ENCODE measurements around the gene KLHL17. TPM values are rescaled to one million over a fixed set of nuclear protein-coding genes. Genes with fewer than 3 reads are reported as not detected.

KLHL17 gene
- total RNA-seq, 1 experiment from 2014 or later, result 41.4 TPM

GRCh38 chr1:1001057-1001783 lies 40.8 kb downstream of the KLHL17 start:
- no peak overlapping the region for H2AFZ ChIP-seq (ENCODE audit: low read length)
- no peaks in the 10 kb centered on the region for H3K36me3 Mint-ChIP-seq (ENCODE audit: insufficient read depth in 1 of 3, low read depth in 3 of 3)

More at GRCh38 chr1:1001057-1001783, 40.8 kb downstream of the KLHL17 start:
- Histone ChIP-seq H3K14ac (ENCODE audit: insufficient read depth, low read length) (peak overlapping the region; percentile 52), H2BK5ac (ENCODE audit: insufficient read length, low read length) (no peak overlapping the region), H3K56ac (ENCODE audit: insufficient read length, low read depth, low read length) (no peak overlapping the region), H2AK5ac (ENCODE audit: insufficient read length, low read length) (no peak overlapping the region), H3K18ac (ENCODE audit: insufficient read length, low read depth, low read length) (peak overlapping the region; percentile 12), H2BK15ac (ENCODE audit: low read depth, low read length) (no peak overlapping the region), H4K8ac (replicated peaks; ENCODE audit: insufficient read length, low read depth, low read length) (no peak overlapping the region), H3K23me2 (ENCODE audit: insufficient read length, low read depth, low read length, poor library complexity, severe bottlenecking) (peaks cover 20% of the 10 kb centered on the region), H3T11ph (ENCODE audit: low read length) (no peak overlapping the region), H3K4me2 (ENCODE audit: insufficient read depth, insufficient read length, low read length) (peak overlapping the region; percentile 25), H2BK12ac (ENCODE audit: insufficient read length, low read depth, low read length) (peak overlapping the region; percentile 27), H4K20me1 (ENCODE audit: control insufficient read depth, insufficient read depth, insufficient read length) (no peaks in the 10 kb centered on the region), H4K91ac (ENCODE audit: insufficient read length, low read depth, low read length) (no peak overlapping the region), H3K79me1 (ENCODE audit: insufficient read depth, low read depth, low read length, poor library complexity, severe bottlenecking) (no peaks in the 10 kb centered on the region), H3K4me1 (ENCODE audit: insufficient read depth, low read length) (0 out of 2 replicates have a peak, but pooled peaks cover 1% of the 10 kb centered on the region), H4K5ac (ENCODE audit: insufficient read length, low read depth, low read length) (no peak overlapping the region), H3K27me3 (ENCODE audit: insufficient read depth, low read length) (peaks cover 37% of the 10 kb centered on the region; the same call in 1 of the 2 replicates), H3K27ac (ENCODE audit: insufficient read length, low read depth, low read length) (no peak overlapping the region), H2BK120ac (ENCODE audit: low read depth, low read length, poor library complexity, severe bottlenecking) (no peak overlapping the region), H3K9ac (ENCODE audit: extremely low read depth, insufficient read length, low read length) (no peak overlapping the region), H2BK20ac (ENCODE audit: low read depth, low read length, poor library complexity, severe bottlenecking) (no peak overlapping the region), H3K4ac (ENCODE audit: low read depth, low read length) (no peak overlapping the region; the same call in 1 of the 2 replicates), H3K79me2 (ENCODE audit: insufficient read depth, low read length) (no peaks in the 10 kb centered on the region), H3K9me3 (ENCODE audit: control insufficient read depth, low read depth, low read length) (no peaks in the 10 kb centered on the region), H3K23ac (ENCODE audit: insufficient read length, low read depth, low read length) (no peak overlapping the region)
- Mint-ChIP-seq H3K9me3 (no peaks in the 10 kb centered on the region), H3K27me3 (ENCODE audit: low read depth) (peaks cover 72% of the 10 kb centered on the region), H3K27ac (no peak overlapping the region), H3K4me3 (peak overlapping the region; percentile 49 to 84), H3K4me1 (peaks cover 13 to 30% of the 10 kb centered on the region in 2 experiments)
- TF ChIP-seq, protein P1, sequence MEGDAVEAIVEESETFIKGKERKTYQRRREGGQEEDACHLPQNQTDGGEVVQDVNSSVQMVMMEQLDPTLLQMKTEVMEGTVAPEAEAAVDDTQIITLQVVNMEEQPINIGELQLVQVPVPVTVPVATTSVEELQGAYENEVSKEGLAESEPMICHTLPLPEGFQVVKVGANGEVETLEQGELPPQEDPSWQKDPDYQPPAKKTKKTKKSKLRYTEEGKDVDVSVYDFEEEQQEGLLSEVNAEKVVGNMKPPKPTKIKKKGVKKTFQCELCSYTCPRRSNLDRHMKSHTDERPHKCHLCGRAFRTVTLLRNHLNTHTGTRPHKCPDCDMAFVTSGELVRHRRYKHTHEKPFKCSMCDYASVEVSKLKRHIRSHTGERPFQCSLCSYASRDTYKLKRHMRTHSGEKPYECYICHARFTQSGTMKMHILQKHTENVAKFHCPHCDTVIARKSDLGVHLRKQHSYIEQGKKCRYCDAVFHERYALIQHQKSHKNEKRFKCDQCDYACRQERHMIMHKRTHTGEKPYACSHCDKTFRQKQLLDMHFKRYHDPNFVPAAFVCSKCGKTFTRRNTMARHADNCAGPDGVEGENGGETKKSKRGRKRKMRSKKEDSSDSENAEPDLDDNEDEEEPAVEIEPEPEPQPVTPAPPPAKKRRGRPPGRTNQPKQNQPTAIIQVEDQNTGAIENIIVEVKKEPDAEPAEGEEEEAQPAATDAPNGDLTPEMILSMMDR (conservative IDR thresholded peaks at IDR 0.05), result no peak
- WGBS (ENCODE audit: extremely low coverage, insufficient read length, low lambda C conversion rate), result no CpG with 5 or more reads among the region's 58 CpGs
- peak; percentile 51 for DNase-seq

All from H9 (cell line).